Right lobe of liver (tissue), 4 donors: ENCODE data around the gene GATM.

ENCODE experiments used
- POLR2A ChIP-seq: fragments of 450-650 bp; IDR thresholded peaks from one replicate; pipeline ENCODE4 v1.6.1; 2017; ENCODE audit warnings: antibody characterized with exemption, mild to moderate bottlenecking
- TF ChIP-seq, protein P1 (sequence below), 4 donors: fragments of 200-600 bp in 3 of 4; fragments of 450-650 bp in 1 of 4; IDR thresholded peaks; one replicate each; pipeline versions ENCODE4 v1.5.1 to v1.8.0; 2016 to 2022; ENCODE audit warnings: antibody characterized with exemption in 4 of 4, mild to moderate bottlenecking in 2 of 4
- donor health status: DM: no; HTN: no; CAD: no.
- donor health status: DM: no; HTN: no; CAD: no.
- donor health status: DM: no; HTN: yes; CAD: no.

DNA sequence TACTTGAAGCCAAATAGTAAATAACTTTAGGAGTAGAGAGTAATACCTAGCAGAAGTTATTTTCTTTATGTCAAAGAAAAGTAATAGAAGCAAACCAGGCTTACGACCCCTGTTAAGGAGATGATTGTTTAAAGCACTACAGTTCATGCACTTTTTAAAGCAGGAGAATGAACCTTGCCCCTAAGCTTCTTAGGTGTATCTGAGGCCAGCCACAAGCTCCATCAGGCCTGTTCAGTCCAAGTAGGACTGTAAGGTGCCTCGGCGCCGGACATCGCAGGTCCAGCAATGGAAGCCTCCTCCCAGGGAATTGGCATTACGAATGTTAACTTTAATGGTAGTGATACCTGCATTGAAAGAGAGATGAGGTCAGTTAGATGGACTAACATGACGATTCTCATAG is 16.5 kb downstream of the GATM start:
- TF ChIP-seq, protein P1, sequence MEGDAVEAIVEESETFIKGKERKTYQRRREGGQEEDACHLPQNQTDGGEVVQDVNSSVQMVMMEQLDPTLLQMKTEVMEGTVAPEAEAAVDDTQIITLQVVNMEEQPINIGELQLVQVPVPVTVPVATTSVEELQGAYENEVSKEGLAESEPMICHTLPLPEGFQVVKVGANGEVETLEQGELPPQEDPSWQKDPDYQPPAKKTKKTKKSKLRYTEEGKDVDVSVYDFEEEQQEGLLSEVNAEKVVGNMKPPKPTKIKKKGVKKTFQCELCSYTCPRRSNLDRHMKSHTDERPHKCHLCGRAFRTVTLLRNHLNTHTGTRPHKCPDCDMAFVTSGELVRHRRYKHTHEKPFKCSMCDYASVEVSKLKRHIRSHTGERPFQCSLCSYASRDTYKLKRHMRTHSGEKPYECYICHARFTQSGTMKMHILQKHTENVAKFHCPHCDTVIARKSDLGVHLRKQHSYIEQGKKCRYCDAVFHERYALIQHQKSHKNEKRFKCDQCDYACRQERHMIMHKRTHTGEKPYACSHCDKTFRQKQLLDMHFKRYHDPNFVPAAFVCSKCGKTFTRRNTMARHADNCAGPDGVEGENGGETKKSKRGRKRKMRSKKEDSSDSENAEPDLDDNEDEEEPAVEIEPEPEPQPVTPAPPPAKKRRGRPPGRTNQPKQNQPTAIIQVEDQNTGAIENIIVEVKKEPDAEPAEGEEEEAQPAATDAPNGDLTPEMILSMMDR (IDR thresholded peaks at IDR 0.05): no peak
- no peak for TF ChIP-seq POLR2A
